Heart left ventricle (tissue), 16 donors: ENCODE results near the gene DGCR6L. TPM values are rescaled to one million over a fixed set of nuclear protein-coding genes. Genes with fewer than 3 reads are reported as not detected.

ENCODE experiments used
- ATAC-seq, 4 donors: fragments of 200-7000 bp; cut with Tn5 transposase; one replicate each; pipeline ENCODE4 v1.9.1; 2020 to 2022; ENCODE audit warnings: moderate library complexity in 4 of 4, mild to moderate bottlenecking in 3 of 4, moderate number of reproducible peaks in 1 of 4
- DNase-seq, 5 donors: peaks; one replicate each; pipeline ENCODE4 v3.0.0-alpha.2; 2020
- H3K27ac ChIP-seq, 12 donors: fragments of 200-600 bp; sonication (generic) in 4 of 12; one replicate each; pipeline versions ENCODE4 v1.5.0 to v1.8.0; 2016 to 2022; ENCODE audit warnings: mild to moderate bottlenecking in 2 of 12
- H3K27me3 ChIP-seq, 9 donors: fragments of 200-600 bp; sonication (generic) in 2 of 9; one replicate each; pipeline versions ENCODE4 v1.5.1 to v1.8.0; 2016 to 2022; ENCODE audit warnings: mild to moderate bottlenecking in 3 of 9
- H3K36me3 ChIP-seq, 9 donors: fragments of 200-600 bp; sonication (generic) in 2 of 9; one replicate each; pipeline versions ENCODE4 v1.5.0 to v1.8.0; 2018 to 2022; ENCODE audit warnings: mild to moderate bottlenecking in 2 of 9
- H3K4me1 ChIP-seq, 12 donors: fragments of 200-600 bp; sonication (generic) in 4 of 12; one replicate each; pipeline versions ENCODE4 v1.5.0 to v1.8.0; 2016 to 2022; ENCODE audit warnings: mild to moderate bottlenecking in 3 of 12
- H3K4me3 ChIP-seq, 12 donors: fragments of 200-600 bp; sonication (generic) in 4 of 12; one replicate each; pipeline versions ENCODE4 v1.5.0 to v1.8.0; 2017 to 2022; ENCODE audit warnings: mild to moderate bottlenecking in 9 of 12, moderate library complexity in 4 of 12
- H3K9me3 ChIP-seq, 12 donors: fragments of 200-600 bp; sonication (generic) in 4 of 12; one replicate each; pipeline versions ENCODE4 v1.5.0 to v1.8.0; 2016 to 2022; ENCODE audit warnings: mild to moderate bottlenecking in 1 of 12
- CTCF ChIP-seq, 12 donors: fragments of 200-600 bp; sonication (generic) in 4 of 12; IDR thresholded peaks; one replicate each; pipeline versions ENCODE4 v1.5.0 to v1.8.0; 2018 to 2022; ENCODE audit warnings: antibody characterized with exemption in 12 of 12, mild to moderate bottlenecking in 5 of 12
- POLR2A ChIP-seq, 2 donors: fragments of 450-650 bp; IDR thresholded peaks; one replicate each; pipeline ENCODE4 v1.6.1; 2017; ENCODE audit warnings: antibody characterized with exemption in 2 of 2, mild to moderate bottlenecking in 2 of 2, moderate library complexity in 2 of 2
- WGBS, 4 donors: extraction: QIAGEN DNeasy Blood & Tissue Kit in 2 of 4; methylation state at CpG; one replicate each; pipeline versions ENCODE4 v1.1.5 to v1.1.7; 2013 to 2018; 5-methylcytosine and 5-hydroxymethylcytosine counted together
- intact Hi-C, 10 donors: fragments of 100-400 bp; cut with DNase I; formaldehyde crosslinking; loops; one replicate each; pipeline versions ENCODE4 v1.11.1 to v1.14.2; 2022
- polyA plus RNA-seq, 2 donors: library from polyadenylated mRNA; stranded (reverse); fragments of 200-250 nt; gene quantifications; one replicate each; pipeline ENCODE4 v1.2.3, GENCODE V29; 2013
- total RNA-seq, 9 donors: library from RNA; depleted of rRNA in 2 of 9; stranded (reverse); fragments of >200 nt in 2 of 9; fragmentation: NEBNext Ultra II Directional in 3 of 9; extraction: Animal tissue kit (Norgen Biotek cat#: 25700) in 3 of 9; gene quantifications; one replicate each; pipeline versions ENCODE4 v1.1.0 to v1.2.4, GENCODE V29; 2016 to 2023
- donor health status: ischemic (EF 13 %, LVEDD 7.1; RV severe dilation, severe dysfunction).
- donor health status: healthy with polysubstance abuse.
- donor health status: DM: no; HTN: yes; CAD: no.
- donor health status: DM: no; HTN: no; CAD: no.
- donor health status: ischemic (EF 25% LVEDD 6.9; RV normal size, moderate dysfunction).
- donor health status: ischemic (EF 25% LVEDD 5.7; RV mildly dilated, moderate dysfunction).
- donor health status: healthy.
- donor health status: DM: yes; HTN: yes; CAD: no.
- donor health status: ischemic (EF 35%, LVEDD 5.7; RV mildly dilated, moderate dysfunction).
- donor health status: nonischemic (EF 11% LVEDD 7.7; RV severe dilation, severe dysfunction).
- donor health status: DM: yes; HTN: yes; CAD: no.
- donor health status: PGD.
- donor health status: ischemic (EF 29% LVEDD 5.4; RV normal size, mild dysfunction).
- donor health status: nonischemic (EF 23%, LVEDD 6.1; RV moderate dilation, normal function).

The DGCR6L gene
- total and polyA plus RNA-seq, 11 donors = 31.8 to 101 (median 46.1) TPM

- no peak overlapping the region for H3K27ac ChIP-seq
- intact Hi-C loops = no loop called here
- DNase-seq (no peak), ATAC-seq (no peak)
- no peaks in the 10 kb centered on the region for H3K9me3 ChIP-seq
- peaks cover 0 to 15% (median 6%) of the 10 kb centered on the region in 9 donors for H3K27me3 ChIP-seq
- TF ChIP-seq CTCF (IDR thresholded peaks at IDR 0.05) (no peak), POLR2A (IDR thresholded peaks at IDR 0.05) (no peak)
- H3K36me3 ChIP-seq = no peaks in the 10 kb centered on the region
- peaks cover 0 to 19% (median 6%) of the 10 kb centered on the region in 12 donors for H3K4me1 ChIP-seq
- WGBS, 4 donors = 54 to 67% (median 57%) methylated on average over 9 of the region's 9 CpGs
- no peak overlapping the region for H3K4me3 ChIP-seq
Measured at GRCh38 chr22:20297414-20298109, 22.3 kb downstream of the DGCR6L start.

GRCh38 chr22:20296598-20296997, 23.3 kb downstream of the DGCR6L start:
- no peak overlapping the region for H3K4me3 ChIP-seq
- no peak overlapping the region for H3K27ac ChIP-seq
- peaks cover 0 to 11% (median 3%) of the 10 kb centered on the region in 9 donors for H3K27me3 ChIP-seq
- no peak for DNase-seq
- whole genome bisulfite sequencing, 4 donors = 81 to 90% (median 87%) methylated on average over 9 of the region's 9 CpGs
- no peaks in the 10 kb centered on the region for H3K9me3 ChIP-seq
- ATAC-seq = no peak
- TF ChIP-seq CTCF (IDR thresholded peaks at IDR 0.05) (no peak), POLR2A (IDR thresholded peaks at IDR 0.05) (no peak)
- H3K36me3 ChIP-seq = no peaks in the 10 kb centered on the region
- intact Hi-C loops = no loop called here
- peaks cover 0 to 19% (median 6%) of the 10 kb centered on the region in 12 donors for H3K4me1 ChIP-seq

- DNase-seq = no peak
- H3K27ac ChIP-seq = no peak overlapping the region
- no peak overlapping the region for H3K4me3 ChIP-seq
- 80 to 83% (median 82%) methylated on average over 11 to 12 of the region's 12 CpGs for WGBS, 4 donors
- no peaks in the 10 kb centered on the region for H3K9me3 ChIP-seq
- no peaks in the 10 kb centered on the region for H3K36me3 ChIP-seq
- H3K4me1 ChIP-seq = peaks cover 0 to 19% (median 6%) of the 10 kb centered on the region in 12 donors
- no peak for ATAC-seq
- intact Hi-C loops = no loop called here
- no peak for TF ChIP-seq CTCF (IDR thresholded peaks at IDR 0.05)
- TF ChIP-seq POLR2A (IDR thresholded peaks at IDR 0.05) = no peak
- H3K27me3 ChIP-seq = peaks cover 0 to 4% (median 0%) of the 10 kb centered on the region in 9 donors
Measured at GRCh38 chr22:20295262-20296064, 24.4 kb downstream of the DGCR6L start.

- Histone ChIP-seq H3K4me3 (no peak overlapping the region), H3K27ac (no peak overlapping the region), H3K9me3 (no peaks in the 10 kb centered on the region), H3K36me3 (no peaks in the 10 kb centered on the region), H3K27me3 (peaks cover 0 to 3% (median 0%) of the 10 kb centered on the region in 9 donors), H3K4me1 (no peaks in the 10 kb centered on the region)
- ATAC-seq (no peak), DNase-seq (no peak)
- intact Hi-C loops = no loop called here
- WGBS, 4 donors = 59 to 63% (median 62%) methylated on average over 13 of the region's 13 CpGs
- TF ChIP-seq CTCF (IDR thresholded peaks at IDR 0.05) = no peak
- no peak for TF ChIP-seq POLR2A (IDR thresholded peaks at IDR 0.05)
Measured at GRCh38 chr22:20292673-20293232, 27.1 kb downstream of the DGCR6L start.
